Ammon's horn (tissue), 1 donor: ENCODE measurements around the gene CNTD1.

ENCODE experiments used
- DNase-seq: peaks from one replicate; pipeline ENCODE4 v3.0.0-alpha.2; 2016; ENCODE audit warnings: low spot score

CNTD1 gene

DNA sequence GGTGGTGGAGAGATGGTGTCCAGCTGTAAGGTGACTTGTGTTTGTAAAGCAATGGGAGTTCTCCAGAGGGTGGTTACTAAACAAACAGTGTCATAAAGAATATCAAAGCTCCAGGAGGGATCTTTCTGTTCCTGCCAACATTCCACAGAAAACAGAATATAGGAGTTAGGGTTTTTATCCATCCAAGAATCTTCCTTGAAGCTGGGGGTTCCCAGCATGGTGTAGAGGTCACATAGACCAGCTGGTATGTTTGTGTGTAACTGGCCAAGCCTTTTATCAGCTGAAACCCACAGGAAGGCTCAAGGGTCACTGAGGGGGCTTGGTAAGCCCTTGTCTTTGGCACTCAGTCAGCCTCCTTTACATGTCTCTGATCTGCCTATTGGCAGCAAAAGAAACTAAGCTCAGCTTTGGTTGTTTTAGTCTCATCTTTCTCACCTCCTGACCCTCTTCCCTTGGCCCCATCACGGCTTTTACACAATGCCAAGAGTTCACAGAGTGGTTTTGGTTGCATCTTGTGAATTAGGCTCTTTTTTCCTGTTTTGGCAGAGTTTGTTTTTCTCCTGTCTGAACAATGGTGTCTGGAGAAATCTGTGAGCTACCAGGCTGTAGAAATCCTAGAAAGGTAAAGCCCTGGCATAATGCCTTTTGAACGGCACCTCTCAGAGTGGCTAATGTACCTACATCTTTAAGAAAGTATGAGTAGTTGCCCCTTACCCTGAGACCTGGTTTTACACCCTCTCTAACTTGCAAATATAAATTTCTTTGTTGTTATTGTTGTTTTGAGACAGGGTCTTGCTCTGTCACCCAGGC is 4.6 kb downstream of the CNTD1 start:
- DNase-seq: no peak

DNA sequence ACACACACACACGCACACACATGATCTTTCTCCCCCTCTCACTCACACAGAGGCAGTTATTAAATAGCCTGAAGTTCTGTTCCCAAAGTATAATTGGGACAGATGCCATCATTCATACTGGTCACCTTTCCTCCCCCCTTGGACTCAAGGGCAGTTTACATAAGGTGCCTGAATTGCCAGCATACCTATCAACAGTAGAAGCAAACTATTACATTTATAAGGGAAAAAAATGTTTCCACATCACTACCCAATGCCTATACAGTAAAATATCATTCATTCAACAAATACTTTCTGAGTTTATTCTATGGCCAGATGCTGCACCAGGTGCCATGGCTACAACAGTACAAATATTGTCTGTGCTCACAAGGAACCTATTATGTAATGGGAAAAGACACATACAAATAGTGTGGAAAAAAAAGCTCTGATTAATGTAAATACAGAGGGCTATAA is 6.3 kb downstream of the CNTD1 start:
- no peak for DNase-seq

GRCh38 chr17:42806249-42806648 is 7.6 kb downstream of the CNTD1 start:
- DNase-seq: no peak

GRCh38 chr17:42809250-42809649 is 10.6 kb downstream of the CNTD1 start:
- DNase-seq: peak; percentile 80

DNA sequence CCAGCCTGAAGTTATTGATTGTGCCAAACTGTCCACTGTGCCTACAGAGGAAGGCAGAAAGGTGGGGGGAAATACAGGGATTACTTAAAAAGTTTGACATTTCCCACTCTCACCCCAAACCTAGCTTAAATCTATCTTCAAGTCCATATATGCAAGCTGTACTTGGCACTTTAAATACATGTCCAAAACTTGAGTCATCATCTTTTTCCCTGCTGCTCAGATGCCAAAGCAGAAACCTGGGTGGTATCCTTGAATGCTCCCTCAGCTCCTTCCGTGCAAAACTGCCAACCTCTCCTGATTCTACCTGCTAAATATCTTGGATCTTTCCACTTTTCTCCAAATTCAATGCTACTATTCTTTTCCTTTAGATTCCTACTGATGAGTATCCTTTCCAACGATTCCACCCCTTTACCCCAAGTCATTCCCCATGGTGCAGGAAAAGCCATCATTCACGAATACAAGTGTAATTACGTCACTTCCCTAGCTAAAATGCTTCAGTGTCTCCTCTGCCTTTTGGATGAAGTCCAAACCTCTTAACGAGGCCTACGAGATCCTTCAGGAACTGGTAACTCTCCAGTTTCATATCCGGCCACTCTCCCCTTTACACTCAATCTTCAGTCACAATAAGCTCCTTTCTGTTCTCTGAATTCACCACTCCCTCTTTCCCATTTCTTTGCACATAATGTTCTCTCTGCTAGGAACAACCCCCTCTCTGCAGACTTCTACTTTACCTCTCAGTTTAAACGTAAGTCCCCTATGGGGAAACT is 16.2 kb downstream of the CNTD1 start:
- DNase-seq: no peak

DNA sequence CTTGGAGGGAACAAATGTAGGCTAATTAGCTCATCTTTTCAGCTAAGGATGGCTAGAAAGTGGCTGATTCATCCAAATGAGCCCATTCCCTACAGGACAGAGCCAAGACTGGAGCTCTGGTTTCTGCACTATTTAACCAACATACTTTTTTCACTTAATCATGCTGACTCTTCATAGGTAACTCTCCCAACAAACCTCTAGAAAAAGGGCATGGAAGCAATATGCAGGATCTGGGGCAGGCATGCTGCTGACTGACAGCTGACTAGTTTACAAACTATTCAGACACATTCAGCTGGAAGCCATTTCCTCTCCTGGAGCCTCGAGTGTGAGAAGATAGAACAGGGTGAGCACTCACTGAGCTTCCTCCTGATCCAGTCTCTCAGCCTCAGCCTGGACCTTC is 19.2 kb downstream of the CNTD1 start:
- no peak for DNase-seq

- peak; percentile 26 for DNase-seq
Measured at GRCh38 chr17:42818379-42818778, 19.7 kb downstream of the CNTD1 start.

DNA sequence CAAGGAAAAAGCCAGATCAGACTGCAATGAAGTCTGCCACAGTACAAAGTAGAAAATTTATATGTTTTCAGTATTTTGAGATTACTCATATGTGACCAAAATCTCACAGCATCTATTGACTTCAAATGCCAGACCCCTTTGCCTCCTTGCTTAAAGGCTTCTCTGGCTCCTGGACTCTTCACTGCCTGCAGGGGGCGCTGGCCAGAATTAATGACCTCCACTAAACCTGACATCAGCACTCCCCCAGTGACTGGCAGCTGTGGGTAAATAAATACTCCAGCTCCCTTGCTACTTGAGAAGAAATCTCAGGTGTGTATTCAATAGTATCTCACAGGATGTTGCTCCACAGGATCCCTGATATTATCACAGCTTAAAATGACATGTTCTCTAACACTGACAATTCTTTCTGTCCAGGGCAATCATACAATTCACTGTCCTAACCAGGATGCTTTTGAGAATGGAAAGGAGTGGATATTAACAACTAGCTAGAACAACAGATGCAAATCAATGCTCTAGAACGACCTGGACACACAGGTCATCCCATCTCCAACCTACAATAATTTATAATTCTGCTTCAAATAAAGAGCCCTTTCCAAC is 21.4 kb downstream of the CNTD1 start:
- DNase-seq: no peak

GRCh38 chr17:42821176-42821575 is 22.5 kb downstream of the CNTD1 start:
- DNase-seq: no peak

DNA sequence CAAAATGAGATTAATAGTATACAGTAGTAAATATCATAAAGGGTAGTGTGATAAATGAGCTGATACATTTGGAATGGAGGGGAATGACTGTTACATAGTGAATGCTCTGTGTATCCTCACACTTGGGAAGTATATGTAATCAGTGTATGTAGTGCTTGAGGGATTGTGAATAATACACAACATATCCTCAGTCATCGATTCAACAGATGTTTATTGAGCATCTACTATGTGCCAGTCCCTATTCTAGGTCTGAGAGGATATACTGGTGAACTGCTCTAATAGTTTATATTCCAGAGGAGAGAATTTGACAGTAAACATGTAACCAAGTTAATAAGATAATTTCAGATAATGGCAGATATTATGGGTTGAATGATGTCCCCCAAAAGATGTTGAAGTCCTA is 28.8 kb downstream of the CNTD1 start:
- DNase-seq: no peak

DNA sequence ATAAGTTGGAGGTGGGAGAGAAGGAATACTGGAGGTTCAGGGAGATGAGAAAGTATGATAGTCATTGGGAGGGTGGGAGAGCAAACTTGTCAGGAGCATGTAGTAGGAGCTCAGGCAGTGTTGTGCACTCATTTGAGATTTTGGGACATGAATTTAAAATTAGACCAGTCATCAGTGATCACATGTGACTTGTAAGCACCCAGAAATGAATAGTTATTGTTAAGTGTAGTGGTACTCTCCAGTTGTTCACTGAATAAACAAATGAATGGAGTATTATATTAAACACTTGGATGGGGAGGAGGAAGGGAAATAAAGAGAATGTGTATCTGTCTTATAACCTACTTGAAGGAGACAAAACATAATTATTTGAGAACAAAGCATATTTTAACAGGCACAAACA is 32.3 kb downstream of the CNTD1 start:
- DNase-seq: no peak

- no peak for DNase-seq
Measured at GRCh38 chr17:42832213-42832933, 33.7 kb downstream of the CNTD1 start.

- DNase-seq: peak; percentile 91
Measured at GRCh38 chr17:42832934-42833766, 34.5 kb downstream of the CNTD1 start, which contains the start of gene PSME3. PSME3 (plus strand) TSS chr17:42833397; CDS start chr17:42833632, 235 bp downstream.

GRCh38 chr17:42833767-42834422 is 35.2 kb downstream of the CNTD1 start:
- no peak for DNase-seq

- no peak for DNase-seq
Measured at GRCh38 chr17:42835732-42836131, 37.1 kb downstream of the CNTD1 start.

GRCh38 chr17:42841975-42842685 is 43.5 kb downstream of the CNTD1 start:
- DNase-seq: no peak

DNA sequence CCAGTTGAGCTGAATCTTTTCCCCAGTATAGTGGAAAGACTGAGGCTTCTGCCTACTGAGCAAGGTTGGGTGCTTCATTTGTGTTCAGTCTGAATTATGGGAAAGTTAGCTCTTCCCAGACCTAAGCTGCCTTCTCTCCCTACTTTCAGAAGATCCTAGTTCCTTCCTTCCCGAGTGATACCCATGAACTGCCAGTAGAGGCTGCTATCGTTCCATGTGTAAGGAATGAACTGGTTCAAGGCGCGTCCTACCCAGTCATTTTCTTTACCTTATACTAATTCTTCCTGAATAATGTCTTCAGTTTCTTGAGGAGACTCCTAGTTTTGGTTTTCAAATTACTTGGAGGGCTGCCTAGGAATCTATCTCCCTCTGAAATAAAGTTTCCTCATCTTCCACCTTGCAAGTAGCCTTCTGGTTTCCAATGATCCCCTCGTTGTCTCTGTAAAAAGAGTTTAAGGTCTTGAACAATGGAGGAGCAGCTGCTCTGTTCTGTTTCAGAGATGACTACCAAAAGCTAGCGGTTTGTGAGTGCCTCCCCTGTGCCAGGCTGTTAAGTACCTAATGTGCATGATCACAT is 44.8 kb downstream of the CNTD1 start:
- peak; percentile 81 for DNase-seq

DNA sequence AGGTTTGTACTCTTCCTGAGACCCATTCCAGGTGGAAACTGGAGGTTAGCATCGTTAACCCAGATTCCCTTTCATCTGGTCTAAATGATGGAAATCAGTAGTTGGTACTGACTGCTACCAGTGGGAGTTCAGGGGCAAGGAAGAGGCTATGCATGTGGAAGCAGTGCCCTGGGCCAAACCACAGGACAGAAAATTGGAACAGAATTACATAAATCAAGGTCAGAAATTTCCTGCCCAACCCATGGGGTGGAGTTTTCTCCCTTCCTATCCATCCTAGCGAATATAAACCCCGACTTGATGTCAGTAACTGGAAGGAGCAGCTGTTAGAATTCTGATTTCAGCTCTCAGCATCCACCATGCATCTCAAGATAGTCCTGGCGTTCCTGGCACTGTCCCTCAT is 45.6 kb downstream of the CNTD1 start, which contains the start of gene AOC2:
AOC2 (plus strand) TSS at position 310 of the 400 bp plus-strand sequence; CDS start at position 357, 47 bp downstream.
- DNase-seq: no peak

DNA sequence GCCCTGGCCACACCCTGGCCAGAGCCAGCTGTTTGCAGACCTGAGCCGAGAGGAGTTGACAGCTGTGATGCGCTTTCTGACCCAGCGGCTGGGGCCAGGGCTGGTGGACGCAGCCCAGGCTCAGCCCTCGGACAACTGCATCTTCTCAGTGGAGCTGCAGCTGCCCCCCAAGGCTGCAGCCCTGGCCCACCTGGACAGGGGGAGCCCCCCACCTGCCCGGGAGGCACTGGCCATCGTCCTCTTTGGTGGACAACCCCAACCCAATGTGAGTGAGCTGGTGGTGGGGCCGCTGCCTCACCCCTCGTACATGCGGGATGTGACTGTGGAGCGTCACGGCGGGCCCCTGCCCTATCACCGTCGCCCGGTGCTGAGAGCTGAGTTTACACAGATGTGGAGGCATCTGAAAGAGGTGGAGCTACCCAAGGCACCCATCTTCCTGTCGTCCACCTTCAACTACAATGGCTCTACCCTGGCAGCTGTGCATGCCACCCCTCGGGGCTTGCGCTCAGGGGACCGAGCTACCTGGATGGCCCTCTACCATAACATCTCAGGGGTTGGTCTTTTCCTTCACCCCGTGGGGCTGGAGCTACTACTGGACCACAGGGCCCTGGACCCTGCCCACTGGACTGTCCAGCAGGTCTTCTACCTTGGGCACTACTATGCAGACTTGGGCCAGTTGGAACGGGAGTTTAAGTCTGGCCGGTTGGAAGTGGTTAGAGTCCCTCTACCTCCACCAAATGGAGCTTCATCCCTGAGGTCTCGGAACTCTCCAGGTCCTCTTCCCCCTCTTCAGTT is 46.3 kb downstream of the CNTD1 start:
- DNase-seq: no peak
